Measurements from ENCODE around the gene SLC6A3.
"Not testable (repeated sequence)": the region's sequence is repeated elsewhere in the genome, so short reads cannot be mapped to it uniquely, and the experiment has no call there.

SLC6A3 gene

GRCh38 chr5:1463326-1464095 lies 18.3 kb upstream of the SLC6A3 start:
- DNase-seq, result no peak

GRCh38 chr5:1462358-1462757 lies 17.1 kb upstream of the SLC6A3 start:
- DNase-seq, result no peak

- no peak for DNase-seq
These were observed 16.2 kb upstream of the SLC6A3 start for GRCh38 chr5:1461396-1461795.

- DNase-seq, result no peak
These were observed 14.9 kb upstream of the SLC6A3 start for GRCh38 chr5:1460054-1460682.

GRCh38 chr5:1459435-1459834 lies 14.2 kb upstream of the SLC6A3 start:
- DNase-seq, result not testable (repeated sequence)

GRCh38 chr5:1456110-1456881 lies 11.1 kb upstream of the SLC6A3 start:
- not testable (repeated sequence) for DNase-seq

- DNase-seq, result no peak
These were observed 8.4 kb upstream of the SLC6A3 start for GRCh38 chr5:1453613-1454012.

- DNase-seq, result no peak
These were observed 3.9 kb upstream of the SLC6A3 start for GRCh38 chr5:1449081-1449630.

- no peak for DNase-seq
These were observed 3.3 kb upstream of the SLC6A3 start for GRCh38 chr5:1448511-1449011.

- no peak for DNase-seq
These were observed 2.6 kb upstream of the SLC6A3 start for GRCh38 chr5:1447671-1448361.

GRCh38 chr5:1446602-1447343 lies 1.5 kb upstream of the SLC6A3 start:
- no peak for DNase-seq

- no peak for DNase-seq
These were observed 705 bp upstream of the SLC6A3 start for GRCh38 chr5:1445689-1446601.

GRCh38 chr5:1444361-1445189 lies 665 bp downstream of the SLC6A3 start:
- no peak for DNase-seq

- DNase-seq, result no peak
These were observed 1.3 kb downstream of the SLC6A3 start for GRCh38 chr5:1443991-1444360.

GRCh38 chr5:1443171-1443570 lies 2.1 kb downstream of the SLC6A3 start:
- no peak for DNase-seq

- no peak for DNase-seq
These were observed 2.8 kb downstream of the SLC6A3 start for GRCh38 chr5:1442222-1443145.

- DNase-seq, result no peak
These were observed 3.9 kb downstream of the SLC6A3 start for GRCh38 chr5:1441166-1441865.

- DNase-seq, result no peak
These were observed 5.1 kb downstream of the SLC6A3 start for GRCh38 chr5:1440098-1440493.

Measured in NCI-H748 treated with DMSO at 0.1 percent for 48 hours (cell line).